ENCODE measurements around the gene CHADL. TPM values are rescaled to one million over a fixed set of nuclear protein-coding genes. Genes with fewer than 3 reads are reported as not detected.

The CHADL gene
- total and polyA plus RNA-seq, 9 of the 15 experiments (the other 6 are each of a cell fraction or from before 2014, with no cell fraction given), result not detected

DNA sequence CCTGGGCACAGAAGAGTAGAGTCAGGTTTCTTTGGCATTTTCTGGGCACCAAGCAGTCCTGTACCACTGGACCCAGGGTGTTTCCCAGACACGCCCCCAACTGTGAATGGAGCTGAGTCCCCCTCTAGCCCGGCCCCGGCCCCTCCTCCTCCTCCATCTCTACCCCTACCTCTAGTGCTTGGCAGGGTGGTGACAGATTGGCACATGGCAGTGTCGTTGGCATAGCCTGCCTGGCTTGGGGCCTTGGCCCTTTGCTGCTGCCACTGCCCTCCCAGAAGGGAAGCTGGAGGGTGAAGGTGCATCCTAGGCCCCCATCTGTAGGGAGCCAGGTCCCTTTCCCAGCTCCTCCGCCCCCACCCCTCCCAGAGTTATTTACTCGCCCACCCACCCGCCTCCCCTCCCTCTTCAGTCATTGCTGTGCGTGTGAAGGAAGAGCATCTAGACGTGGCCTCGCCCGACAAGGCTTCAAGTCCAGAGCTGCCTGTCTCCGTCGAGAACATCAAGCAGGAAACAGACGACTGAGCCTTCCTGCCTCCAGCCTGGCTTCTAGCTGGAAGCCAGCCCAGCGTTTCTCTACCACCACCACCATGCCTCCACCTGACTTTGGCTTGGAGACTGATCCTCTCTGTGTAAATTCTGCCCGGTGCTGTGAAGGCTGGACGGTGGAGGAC, 10.9 kb downstream of the CHADL start (continued):
- TF ChIP-seq MITF (IDR thresholded peaks at IDR 0.05) (no peak), ETV6 (IDR thresholded peaks at IDR 0.05; ENCODE audit: borderline replicate concordance in 1 of 2, low read depth in 2 of 2, low read length in 1 of 2) (no peak), ETV6 (CRISPR knock-in tag; IDR thresholded peaks at IDR 0.05; ENCODE audit: borderline replicate concordance) (no peak), RAD51 (IDR thresholded peaks at IDR 0.05; ENCODE audit: borderline replicate concordance, low read depth) (no peak), BHLHE40 (IDR thresholded peaks at IDR 0.05; ENCODE audit: low read length) (no peak), HSF4 (CRISPR knock-in tag; IDR thresholded peaks at IDR 0.05; ENCODE audit: borderline replicate concordance) (no peak), TRIM24 (IDR thresholded peaks at IDR 0.05) (no peak)
- TF ChIP-seq, protein P1, sequence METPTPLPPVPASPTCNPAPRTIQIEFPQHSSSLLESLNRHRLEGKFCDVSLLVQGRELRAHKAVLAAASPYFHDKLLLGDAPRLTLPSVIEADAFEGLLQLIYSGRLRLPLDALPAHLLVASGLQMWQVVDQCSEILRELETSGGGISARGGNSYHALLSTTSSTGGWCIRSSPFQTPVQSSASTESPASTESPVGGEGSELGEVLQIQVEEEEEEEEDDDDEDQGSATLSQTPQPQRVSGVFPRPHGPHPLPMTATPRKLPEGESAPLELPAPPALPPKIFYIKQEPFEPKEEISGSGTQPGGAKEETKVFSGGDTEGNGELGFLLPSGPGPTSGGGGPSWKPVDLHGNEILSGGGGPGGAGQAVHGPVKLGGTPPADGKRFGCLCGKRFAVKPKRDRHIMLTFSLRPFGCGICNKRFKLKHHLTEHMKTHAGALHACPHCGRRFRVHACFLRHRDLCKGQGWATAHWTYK (CRISPR knock-in tag; IDR thresholded peaks at IDR 0.05), result no peak

DNA sequence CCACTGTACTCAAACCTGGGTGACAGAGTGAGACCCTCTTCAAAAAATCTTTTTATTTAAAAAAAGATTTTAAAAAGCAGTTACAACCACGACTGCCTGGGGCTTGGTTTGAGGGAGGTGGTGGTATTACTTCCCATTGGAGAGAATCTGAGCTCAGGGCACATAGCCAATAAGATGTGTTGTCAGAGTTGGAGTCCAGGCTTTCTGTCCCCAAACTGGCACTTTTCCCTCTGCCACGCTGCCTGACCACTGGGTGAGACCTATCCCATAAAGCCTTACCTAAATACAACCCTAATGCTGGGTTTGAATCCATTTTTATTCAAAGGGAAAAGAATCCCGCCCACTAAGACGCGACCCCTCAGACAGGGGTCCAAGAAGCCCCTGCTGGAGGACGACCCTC, 11.5 kb downstream of the CHADL start:
- H3K9me3 ChIP-seq (replicated peaks; ENCODE audit: control insufficient read depth, insufficient read depth, low read depth, low read length), result no peaks in the 10 kb centered on the region
- no peaks in the 10 kb centered on the region for H3K79me2 ChIP-seq (ENCODE audit: control insufficient read depth, insufficient read depth, low read length)
- no peak overlapping the region for H3K9ac ChIP-seq (ENCODE audit: insufficient read depth in 1 of 2, low read depth in 2 of 2, low read length in 2 of 2)
- no peaks in the 10 kb centered on the region; a peak in 1 of 5 replicates for H3K27me3 ChIP-seq (ENCODE audit: control insufficient read depth in 2 of 2, insufficient read depth in 2 of 2, low read length in 2 of 2)
- intact Hi-C loops (cut with micrococcal nuclease), result no loop called here
- H2AFZ ChIP-seq (ENCODE audit: low read depth, low read length), result no peak overlapping the region
- H3K4me2 ChIP-seq (ENCODE audit: insufficient read depth, low read length), result no peak overlapping the region
- DNase-seq (ENCODE audit: extremely low read depth in 1 of 4, low spot score in 3 of 4) (no peak), ATAC-seq (no peak), FAIRE-seq (no peak)
- ChIA-PET CTCF (ENCODE audit: low intra/inter-chr PET ratio) (no interaction called here), POLR2A (interaction anchor here (1.1 kb wide), 1 partner anchor 8 kb away, joined by 3 read pairs; no protein-coding TSS in a partner anchor)
- no peak overlapping the region for H3K4me3 ChIP-seq
- no peaks in the 10 kb centered on the region; a peak in 1 of 5 replicates for H3K4me1 ChIP-seq (replicated peaks in 1 of 2; ENCODE audit: control insufficient read depth in 2 of 2, insufficient read depth in 2 of 2, low read length in 2 of 2)
- 83% methylated on average over 2 of the region's 6 CpGs for WGBS (ENCODE audit: insufficient coverage, low coverage, missing lambda C conversion rate)
- in situ Hi-C loops (cut with MboI), result no loop called here
- no peaks in the 10 kb centered on the region for H3K9me1 ChIP-seq (ENCODE audit: control insufficient read depth, insufficient read depth, low read length)
- no peaks in the 10 kb centered on the region for H4K20me1 ChIP-seq (replicated peaks; ENCODE audit: control insufficient read depth, insufficient read depth, low read length)
- peaks cover 44% of the 10 kb centered on the region; the same call in 1 of the 3 replicates for H3K36me3 ChIP-seq (ENCODE audit: control insufficient read depth, insufficient read depth, low read length)
- BruUV-seq (replicated peaks), result no TSS peak
- TF ChIP-seq, protein P2, sequence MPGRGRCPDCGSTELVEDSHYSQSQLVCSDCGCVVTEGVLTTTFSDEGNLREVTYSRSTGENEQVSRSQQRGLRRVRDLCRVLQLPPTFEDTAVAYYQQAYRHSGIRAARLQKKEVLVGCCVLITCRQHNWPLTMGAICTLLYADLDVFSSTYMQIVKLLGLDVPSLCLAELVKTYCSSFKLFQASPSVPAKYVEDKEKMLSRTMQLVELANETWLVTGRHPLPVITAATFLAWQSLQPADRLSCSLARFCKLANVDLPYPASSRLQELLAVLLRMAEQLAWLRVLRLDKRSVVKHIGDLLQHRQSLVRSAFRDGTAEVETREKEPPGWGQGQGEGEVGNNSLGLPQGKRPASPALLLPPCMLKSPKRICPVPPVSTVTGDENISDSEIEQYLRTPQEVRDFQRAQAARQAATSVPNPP (IDR thresholded peaks at IDR 0.05; ENCODE audit: borderline replicate concordance, insufficient read depth, insufficient read length), result no peak
- H3K27ac ChIP-seq (ENCODE audit: extremely low read depth, low read depth, low read length), result no peak overlapping the region
